Measurements from ENCODE around the gene ST7.

ST7 gene

DNA sequence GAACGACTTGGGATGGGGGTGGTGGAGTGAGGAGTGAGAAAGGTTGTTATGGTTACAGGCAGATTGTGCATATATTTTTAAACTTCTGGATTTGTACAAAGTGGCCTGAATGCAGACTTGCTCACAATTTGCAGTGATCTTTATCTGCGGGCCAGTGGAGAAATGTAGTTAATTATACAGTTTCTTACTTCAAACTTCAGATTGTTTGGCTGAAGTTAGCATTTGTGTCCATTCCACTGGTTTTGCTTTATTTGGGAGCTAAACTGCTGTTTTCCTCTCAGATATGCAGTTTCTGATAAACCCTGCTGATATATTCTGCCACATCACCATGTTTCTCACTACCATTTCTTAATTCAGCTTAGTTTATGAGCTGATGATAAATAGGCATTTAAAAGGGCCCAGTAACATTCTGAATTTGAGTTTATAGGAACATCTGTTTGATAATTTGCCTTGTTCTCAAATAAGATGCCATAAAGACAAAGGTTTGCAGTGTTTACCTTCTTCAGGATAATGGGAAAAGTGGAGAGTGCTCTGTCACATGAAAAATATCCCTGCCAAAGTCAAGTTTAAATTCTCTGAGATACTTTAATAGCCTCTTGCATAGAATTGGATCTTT, 170.1 kb downstream of the ST7 start:
- Histone ChIP-seq H3K27ac (no peak overlapping the region), H3K27me3 (ENCODE audit: insufficient read depth, low read depth, severe bottlenecking) (peaks cover 30% of the 10 kb centered on the region), H3K9me3 (ENCODE audit: severe bottlenecking) (no peaks in the 10 kb centered on the region), H3K36me3 (no peaks in the 10 kb centered on the region), H3K4me3 (ENCODE audit: low read depth, low read length) (no peak overlapping the region)
- DNase-seq: no peak
- TF ChIP-seq CTCF (IDR thresholded peaks at IDR 0.05; ENCODE audit: low read depth, low read length): no peak

- no peak for DNase-seq
- no peak for TF ChIP-seq CTCF (IDR thresholded peaks at IDR 0.05; ENCODE audit: low read depth, low read length)
- no peak overlapping the region for H3K4me3 ChIP-seq (ENCODE audit: low read depth, low read length)
- no peak overlapping the region for H3K27ac ChIP-seq
- peaks cover 28% of the 10 kb centered on the region for H3K27me3 ChIP-seq (ENCODE audit: insufficient read depth, low read depth, severe bottlenecking)
- no peaks in the 10 kb centered on the region for H3K9me3 ChIP-seq (ENCODE audit: severe bottlenecking)
- no peaks in the 10 kb centered on the region for H3K36me3 ChIP-seq
Observed at GRCh38 chr7:117124591-117125220, 171.4 kb downstream of the ST7 start.

GRCh38 chr7:117126676-117127075, 173.4 kb downstream of the ST7 start:
- Histone ChIP-seq H3K27me3 (ENCODE audit: insufficient read depth, low read depth, severe bottlenecking) (peaks cover 45% of the 10 kb centered on the region), H3K36me3 (no peaks in the 10 kb centered on the region), H3K4me3 (ENCODE audit: low read depth, low read length) (no peak overlapping the region), H3K27ac (no peak overlapping the region), H3K9me3 (ENCODE audit: severe bottlenecking) (no peaks in the 10 kb centered on the region)
- no peak for DNase-seq
- TF ChIP-seq CTCF (IDR thresholded peaks at IDR 0.05; ENCODE audit: low read depth, low read length): no peak

DNA sequence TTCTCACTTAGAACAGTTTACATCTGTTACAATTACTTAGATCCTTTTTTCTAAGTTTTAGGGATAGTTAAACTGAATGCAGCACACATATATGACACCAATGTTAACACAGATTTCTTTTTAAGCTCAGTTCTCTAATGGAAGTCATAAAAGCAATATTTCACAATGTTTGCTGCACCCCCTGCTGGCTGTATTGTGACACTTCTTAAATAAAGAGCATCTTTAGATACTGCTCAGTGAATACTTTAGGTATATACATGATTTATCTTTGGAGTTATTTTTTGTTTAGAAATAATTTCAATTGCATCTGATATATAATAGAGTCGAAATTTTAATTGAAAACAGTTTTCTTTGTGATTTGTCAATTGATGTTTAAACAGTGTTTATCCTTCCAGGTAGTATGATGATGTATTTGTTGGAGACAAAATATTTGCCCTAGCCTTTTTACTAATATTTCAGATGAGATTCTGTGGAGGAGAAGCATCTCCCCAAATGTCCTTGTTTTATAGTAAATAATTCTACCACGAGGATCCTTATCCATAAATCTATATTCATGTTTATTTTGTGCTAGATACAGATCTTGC, 174.4 kb downstream of the ST7 start:
- peak; percentile 40 for TF ChIP-seq CTCF (IDR thresholded peaks at IDR 0.05; ENCODE audit: low read depth, low read length)
- Histone ChIP-seq H3K27me3 (ENCODE audit: insufficient read depth, low read depth, severe bottlenecking) (peaks cover 50% of the 10 kb centered on the region), H3K27ac (no peak overlapping the region), H3K4me3 (ENCODE audit: low read depth, low read length) (no peak overlapping the region), H3K36me3 (no peaks in the 10 kb centered on the region), H3K9me3 (ENCODE audit: severe bottlenecking) (no peaks in the 10 kb centered on the region)
- DNase-seq: peak; percentile 17

- Histone ChIP-seq H3K9me3 (ENCODE audit: severe bottlenecking) (no peaks in the 10 kb centered on the region), H3K27me3 (ENCODE audit: insufficient read depth, low read depth, severe bottlenecking) (peaks cover 45% of the 10 kb centered on the region), H3K36me3 (no peaks in the 10 kb centered on the region), H3K27ac (no peak overlapping the region), H3K4me3 (ENCODE audit: low read depth, low read length) (no peak overlapping the region)
- no peak for TF ChIP-seq CTCF (IDR thresholded peaks at IDR 0.05; ENCODE audit: low read depth, low read length)
- DNase-seq: no peak
Observed at GRCh38 chr7:117129521-117129955, 176.2 kb downstream of the ST7 start.
